Measurements from ENCODE around the gene CDC27. TPM values are rescaled to one million over a fixed set of nuclear protein-coding genes. Genes with fewer than 3 reads are reported as not detected.

The CDC27 gene
- total and polyA plus RNA-seq, 7 experiments from 2014 or later, result 47.4 to 98.3 (median 67.2) TPM

GRCh38 chr17:47209499-47209898 is 20.4 kb upstream of the CDC27 start:
- Mint-ChIP-seq H3K36me3 (no peaks in the 10 kb centered on the region), H3K27ac (peak overlapping the region in 1 of 9 donors; percentile 73), H3K4me1 (peaks cover 15 to 38% (median 32%) of the 10 kb centered on the region in 7 donors), H3K27me3 (peaks cover 0 to 24% (median 0%) of the 10 kb centered on the region in 5 donors), H3K9me3 (no peaks in the 10 kb centered on the region), H3K4me3 (no peak overlapping the region)
- POLR2A ChIA-PET, result no interaction called here
- peaks cover 20 to 25% of the 10 kb centered on the region in 2 donors for H3K4me1 ChIP-seq (ENCODE audit: control insufficient read depth in 2 of 2, insufficient read depth in 2 of 2, low read length in 2 of 2)
- DNase-seq, result no peak
- no peak overlapping the region for H3K4me3 ChIP-seq (ENCODE audit: low read length)
- H3K27me3 ChIP-seq (ENCODE audit: control insufficient read depth in 2 of 2, insufficient read depth in 2 of 2, low read length in 2 of 2), result no peaks in the 10 kb centered on the region
- no peaks in the 10 kb centered on the region for H3K36me3 ChIP-seq (ENCODE audit: control insufficient read depth in 2 of 3, insufficient read depth in 3 of 3, low read length in 3 of 3)
- CTCF ChIA-PET, result no interaction called here
- no peak overlapping the region for H3K27ac ChIP-seq (ENCODE audit: low read depth, low read length)
- no peaks in the 10 kb centered on the region for H3K9me3 ChIP-seq (ENCODE audit: control insufficient read depth in 2 of 3, low read length in 3 of 3)
- ATAC-seq, result no peak
- intact Hi-C loops (cut with micrococcal nuclease), result no loop called here

- POLR2A ChIA-PET, result no interaction called here
- intact Hi-C loops (cut with micrococcal nuclease), result no loop called here
- peaks cover 25 to 30% of the 10 kb centered on the region in 2 donors for H3K4me1 ChIP-seq (ENCODE audit: control insufficient read depth in 2 of 2, insufficient read depth in 2 of 2, low read length in 2 of 2)
- CTCF ChIA-PET, result interaction anchor here (0.5 to 0.8 kb wide), 2 partner anchors 24 to 34 kb away, joined by 3 to 5 read pairs; no protein-coding TSS in a partner anchor
- Mint-ChIP-seq H3K4me1 (peaks cover 21 to 43% (median 37%) of the 10 kb centered on the region in 7 donors), H3K27ac (peak within 1 kb of the TSS in 6 of 9 donors; percentile 3 to 94 (median 42)), H3K4me3 (no peak within 1 kb of the TSS), H3K27me3 (peaks cover 0 to 19% (median 0%) of the 10 kb centered on the region in 5 donors), H3K9me3 (no peaks in the 10 kb centered on the region), H3K36me3 (no peaks in the 10 kb centered on the region)
- H3K4me3 ChIP-seq (ENCODE audit: low read length), result no peak within 1 kb of the TSS
- ATAC-seq (no peak), DNase-seq (no peak)
- no peaks in the 10 kb centered on the region for H3K27me3 ChIP-seq (ENCODE audit: control insufficient read depth in 2 of 2, insufficient read depth in 2 of 2, low read length in 2 of 2)
- H3K27ac ChIP-seq (ENCODE audit: low read depth, low read length), result no peak within 1 kb of the TSS
- no peaks in the 10 kb centered on the region for H3K9me3 ChIP-seq (ENCODE audit: control insufficient read depth in 2 of 3, low read length in 3 of 3)
- H3K36me3 ChIP-seq (ENCODE audit: control insufficient read depth in 2 of 3, insufficient read depth in 3 of 3, low read length in 3 of 3), result no peaks in the 10 kb centered on the region
Measured at GRCh38 chr17:47208744-47209488, 19.8 kb upstream of the CDC27 start, which contains the start of gene MYL4. MYL4 (plus strand) TSS chr17:47209348; CDS start chr17:47209423, 75 bp downstream.

- CTCF ChIA-PET, result interaction anchor here (0.7 to 1.1 kb wide), 4 partner anchors 23 to 107 kb away, joined by 3 to 4 read pairs (median 4); no protein-coding TSS in a partner anchor
- Histone ChIP-seq H3K27me3 (ENCODE audit: control insufficient read depth in 2 of 2, insufficient read depth in 2 of 2, low read length in 2 of 2) (no peaks in the 10 kb centered on the region), H3K4me3 (ENCODE audit: low read length) (no peak overlapping the region), H3K27ac (ENCODE audit: low read depth, low read length) (peak overlapping the region; percentile 80), H3K9me3 (ENCODE audit: control insufficient read depth in 2 of 3, low read length in 3 of 3) (no peaks in the 10 kb centered on the region), H3K4me1 (ENCODE audit: control insufficient read depth in 2 of 2, insufficient read depth in 2 of 2, low read length in 2 of 2) (peaks cover 30 to 36% of the 10 kb centered on the region in 2 donors), H3K36me3 (ENCODE audit: control insufficient read depth in 2 of 3, insufficient read depth in 3 of 3, low read length in 3 of 3) (no peaks in the 10 kb centered on the region)
- DNase-seq (no peak), ATAC-seq (no peak)
- H3K27ac Mint-ChIP-seq, result peak overlapping the region in 8 of 9 donors; percentile 16 to 94 (median 92)
- H3K36me3 Mint-ChIP-seq, result peaks cover 0 to 4% (median 0%) of the 10 kb centered on the region in 5 donors
- H3K4me3 Mint-ChIP-seq, result peak overlapping the region in 1 of 10 donors; percentile 2
- H3K27me3 Mint-ChIP-seq, result peaks cover 0 to 8% (median 0%) of the 10 kb centered on the region in 5 donors
- intact Hi-C loops (cut with micrococcal nuclease), result no loop called here
- POLR2A ChIA-PET, result interaction anchor here (0.6 to 2.2 kb wide), 6 partner anchors 9 to 98 kb away, joined by 3 to 9 read pairs (median 4); no protein-coding TSS in a partner anchor
- no peaks in the 10 kb centered on the region for H3K9me3 Mint-ChIP-seq
- peaks cover 28 to 53% (median 46%) of the 10 kb centered on the region in 7 donors for H3K4me1 Mint-ChIP-seq
Measured at GRCh38 chr17:47207143-47208067, 18.3 kb upstream of the CDC27 start.

GRCh38 chr17:47205419-47205963 is 16.4 kb upstream of the CDC27 start:
- ChIA-PET CTCF (interaction anchor here (0.9 kb wide), 1 partner anchor 112 kb away, joined by 4 read pairs; no protein-coding TSS in a partner anchor), POLR2A (interaction anchor here (0.6 to 3.2 kb wide), 5 partner anchors 10 to 119 kb away, joined by 3 to 17 read pairs (median 4); partner anchors contain the start of genes CDC27 and EFCAB13)
- H3K9me3 ChIP-seq (ENCODE audit: control insufficient read depth in 2 of 3, low read length in 3 of 3), result no peaks in the 10 kb centered on the region
- no peaks in the 10 kb centered on the region for H3K27me3 ChIP-seq (ENCODE audit: control insufficient read depth in 2 of 2, insufficient read depth in 2 of 2, low read length in 2 of 2)
- H3K4me1 Mint-ChIP-seq, result peaks cover 29 to 59% (median 51%) of the 10 kb centered on the region in 7 donors
- H3K4me3 Mint-ChIP-seq, result peak overlapping the region; percentile 56 to 85 (median 79)
- H3K36me3 Mint-ChIP-seq, result peaks cover 0 to 4% (median 0%) of the 10 kb centered on the region in 5 donors
- peak in 8 of 9 donors; percentile 53 to 74 (median 66) for DNase-seq
- H3K36me3 ChIP-seq (ENCODE audit: control insufficient read depth in 2 of 3, insufficient read depth in 3 of 3, low read length in 3 of 3), result no peaks in the 10 kb centered on the region
- H3K4me1 ChIP-seq (ENCODE audit: control insufficient read depth in 2 of 2, insufficient read depth in 2 of 2, low read length in 2 of 2), result peaks cover 30 to 36% of the 10 kb centered on the region in 2 donors
- peak overlapping the region; percentile 87 to 94 (median 93) for H3K27ac Mint-ChIP-seq
- H3K9me3 Mint-ChIP-seq, result no peaks in the 10 kb centered on the region
- ATAC-seq, result peak; percentile 87
- H3K27ac ChIP-seq (ENCODE audit: low read depth, low read length), result peak overlapping the region; percentile 80
- H3K27me3 Mint-ChIP-seq, result no peaks in the 10 kb centered on the region
- intact Hi-C loops (cut with micrococcal nuclease), result loop anchor here (1.0 kb wide), 3 partner anchors 13 to 119 kb away; partner anchors contain the start of gene CDC27 (in 2 of the 2)
- H3K4me3 ChIP-seq (ENCODE audit: low read length), result peak overlapping the region; percentile 30

- peak overlapping the region; percentile 56 to 85 (median 79) for H3K4me3 Mint-ChIP-seq
- Histone ChIP-seq H3K4me1 (ENCODE audit: control insufficient read depth in 2 of 2, insufficient read depth in 2 of 2, low read length in 2 of 2) (peaks cover 31 to 36% of the 10 kb centered on the region in 2 donors), H3K4me3 (ENCODE audit: low read length) (peak overlapping the region; percentile 30), H3K27me3 (ENCODE audit: control insufficient read depth in 2 of 2, insufficient read depth in 2 of 2, low read length in 2 of 2) (no peaks in the 10 kb centered on the region), H3K9me3 (ENCODE audit: control insufficient read depth in 2 of 3, low read length in 3 of 3) (no peaks in the 10 kb centered on the region), H3K36me3 (ENCODE audit: control insufficient read depth in 2 of 3, insufficient read depth in 3 of 3, low read length in 3 of 3) (no peaks in the 10 kb centered on the region), H3K27ac (ENCODE audit: low read depth, low read length) (peak overlapping the region; percentile 80)
- H3K27me3 Mint-ChIP-seq, result no peaks in the 10 kb centered on the region
- DNase-seq (peak in 7 of 9 donors; percentile 2 to 37 (median 21)), ATAC-seq (peak; percentile 70)
- CTCF ChIA-PET, result interaction anchor here (0.9 kb wide), 1 partner anchor 112 kb away, joined by 4 read pairs; no protein-coding TSS in a partner anchor
- POLR2A ChIA-PET, result interaction anchor here (0.6 to 3.2 kb wide), 4 partner anchors 15 to 119 kb away, joined by 3 to 17 read pairs (median 6); partner anchors contain the start of genes CDC27 and EFCAB13
- intact Hi-C loops (cut with micrococcal nuclease), result loop anchor here (1.0 kb wide), 3 partner anchors 13 to 119 kb away; partner anchors contain the start of gene CDC27 (in 2 of the 2)
- H3K36me3 Mint-ChIP-seq, result peaks cover 0 to 4% (median 0%) of the 10 kb centered on the region in 5 donors
- peak overlapping the region; percentile 87 to 94 (median 93) for H3K27ac Mint-ChIP-seq
- no peaks in the 10 kb centered on the region for H3K9me3 Mint-ChIP-seq
- peaks cover 34 to 65% (median 57%) of the 10 kb centered on the region in 7 donors for H3K4me1 Mint-ChIP-seq
Measured at GRCh38 chr17:47204722-47205418, 15.8 kb upstream of the CDC27 start.
